HG03025 (cell line): ENCODE measurements around the gene RAP2A.
A peak's percentile ranks its signal among the peaks of the same experiment; 100 is the strongest.

ENCODE experiments used
- ATAC-seq: cut with Tn5 transposase; IDR thresholded peaks from one replicate; pipeline ENCODE4 v1.9.1; 2021; ENCODE audit warnings: mild to moderate bottlenecking, moderate library complexity; ENCODE audit not compliant: unreplicated experiment, low FRiP score

RAP2A gene

DNA sequence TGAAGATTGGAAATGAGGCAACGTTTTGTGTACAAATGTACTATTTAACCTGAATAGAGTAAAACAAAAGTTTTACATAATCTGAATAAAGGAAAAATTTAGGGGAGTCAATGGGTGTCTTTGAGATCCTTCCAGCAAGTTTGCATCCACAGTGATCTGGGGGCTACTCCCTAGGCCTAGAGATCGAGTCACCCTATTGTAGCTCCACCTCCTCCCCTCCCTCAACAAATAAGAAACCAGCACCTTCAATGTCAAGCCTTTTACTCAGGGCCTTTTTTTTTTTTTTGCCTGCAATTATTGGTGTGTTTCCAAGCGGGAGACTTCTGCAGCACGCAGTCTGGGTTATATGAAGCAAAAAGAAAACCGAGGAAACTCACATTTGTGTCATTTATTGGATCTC is 16.3 kb upstream of the RAP2A start:
- ATAC-seq: no peak

DNA sequence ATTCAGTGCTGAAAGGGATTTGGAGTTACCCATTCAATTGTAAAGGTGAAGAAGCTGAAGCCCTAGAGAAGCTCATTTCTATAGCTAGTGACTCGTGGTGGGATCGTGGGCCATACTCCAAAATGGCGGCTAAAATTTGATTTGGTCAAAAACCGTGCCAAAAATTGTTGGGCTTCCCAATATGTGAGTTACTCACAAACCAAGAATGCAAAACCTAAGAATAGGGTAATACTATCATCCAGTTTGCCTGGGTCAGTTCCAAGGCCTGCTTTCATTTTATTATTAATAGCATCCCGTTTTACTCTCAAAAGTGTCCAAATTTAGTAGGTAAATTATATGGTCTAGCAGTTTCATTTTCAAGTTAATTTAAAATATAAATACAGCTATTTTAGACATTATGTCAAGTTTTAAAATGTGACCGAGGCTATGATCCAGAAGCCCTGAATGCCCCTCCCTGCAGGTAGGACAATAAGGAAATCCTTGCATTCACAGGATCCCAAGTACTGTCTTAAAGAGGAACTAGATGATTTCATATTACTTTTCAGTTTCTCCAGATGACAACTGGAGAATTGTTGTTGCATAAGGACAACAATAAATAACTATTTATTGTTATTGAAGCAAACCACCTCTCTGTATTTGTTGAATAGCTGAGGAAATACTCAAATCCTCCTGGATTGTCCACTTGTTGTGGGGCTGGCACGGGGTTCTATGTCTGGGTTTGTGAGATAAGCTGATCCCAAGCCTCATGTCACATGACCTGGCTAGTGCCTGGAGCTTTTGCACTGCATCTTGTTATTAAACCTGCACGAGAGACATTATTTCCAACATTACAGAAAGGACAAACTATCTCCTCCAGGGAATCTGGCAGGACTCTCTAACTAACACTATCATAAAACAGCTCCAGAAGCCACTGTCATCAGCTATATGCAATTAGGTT is 11.6 kb upstream of the RAP2A start:
- no peak for ATAC-seq

DNA sequence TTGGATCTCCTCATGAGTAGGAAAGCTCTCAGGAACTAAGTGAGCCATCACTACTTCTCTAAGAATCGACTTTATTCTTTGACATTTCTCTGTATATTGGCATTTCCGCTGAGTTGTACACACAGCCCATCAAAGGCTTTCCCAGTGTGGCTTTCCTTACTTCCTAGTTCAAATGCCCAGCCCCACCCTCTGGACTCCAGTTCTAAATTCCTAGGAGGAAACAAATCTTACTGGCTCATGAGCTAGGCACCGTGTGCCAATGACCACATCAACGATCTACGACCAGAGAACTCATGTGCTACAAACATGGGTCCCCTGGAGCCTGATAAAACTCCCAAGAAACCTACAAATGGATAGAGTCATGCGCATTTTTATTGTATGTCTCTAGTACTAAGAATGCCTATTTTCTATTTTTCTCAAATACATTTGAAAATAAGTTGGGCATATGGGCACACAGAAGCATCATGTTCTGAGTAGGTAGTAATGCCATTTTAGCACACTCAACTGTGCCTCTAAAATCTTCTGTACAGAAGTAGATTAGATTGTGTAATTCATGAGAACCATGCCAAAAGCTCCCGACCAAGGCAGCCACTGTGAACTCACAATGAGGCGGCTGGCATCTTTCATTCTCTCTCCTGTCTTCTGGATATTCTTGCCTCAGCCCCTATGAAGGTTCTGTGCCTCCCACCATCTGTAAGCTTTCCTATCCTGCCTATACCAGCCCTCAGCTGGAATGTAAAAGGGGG is 10.5 kb upstream of the RAP2A start:
- ATAC-seq: no peak

DNA sequence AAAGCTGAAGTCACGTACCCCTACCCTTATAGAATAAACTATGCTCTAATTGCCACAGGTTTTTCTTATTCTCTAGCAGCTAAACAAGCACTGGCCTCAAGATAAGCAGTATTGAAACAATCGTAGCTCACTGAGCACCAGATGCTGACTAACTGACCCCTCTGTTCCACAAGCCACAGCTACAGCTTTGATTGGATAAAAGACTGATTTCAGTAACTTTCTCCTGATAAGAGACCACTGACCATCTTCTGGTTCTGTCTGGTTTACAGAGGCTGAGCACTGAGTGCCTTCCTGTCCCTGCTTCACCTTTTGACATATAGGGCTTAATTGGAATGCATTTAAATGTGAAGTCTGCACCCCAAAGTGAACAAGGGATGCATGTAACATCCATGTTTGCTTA is 8.4 kb upstream of the RAP2A start:
- no peak for ATAC-seq

DNA sequence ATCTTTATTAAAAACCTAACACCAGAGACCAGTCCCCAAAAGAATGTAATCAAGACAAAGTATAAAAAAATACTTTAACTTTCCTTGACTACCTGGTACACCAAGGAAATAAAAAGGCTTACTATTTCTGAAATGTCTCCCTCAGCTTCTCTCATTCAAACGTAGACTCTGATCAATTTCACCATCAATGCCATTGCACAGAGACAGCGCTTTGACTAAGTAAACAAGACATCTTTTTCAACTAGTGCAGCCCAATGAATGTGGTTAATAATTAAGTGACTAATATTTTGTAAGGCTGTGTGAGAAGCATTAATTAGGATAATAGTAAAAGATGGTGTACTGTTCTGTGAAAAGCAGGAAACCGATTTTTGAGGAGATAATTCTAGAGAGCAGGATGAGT is 7.3 kb upstream of the RAP2A start:
- ATAC-seq: no peak

DNA sequence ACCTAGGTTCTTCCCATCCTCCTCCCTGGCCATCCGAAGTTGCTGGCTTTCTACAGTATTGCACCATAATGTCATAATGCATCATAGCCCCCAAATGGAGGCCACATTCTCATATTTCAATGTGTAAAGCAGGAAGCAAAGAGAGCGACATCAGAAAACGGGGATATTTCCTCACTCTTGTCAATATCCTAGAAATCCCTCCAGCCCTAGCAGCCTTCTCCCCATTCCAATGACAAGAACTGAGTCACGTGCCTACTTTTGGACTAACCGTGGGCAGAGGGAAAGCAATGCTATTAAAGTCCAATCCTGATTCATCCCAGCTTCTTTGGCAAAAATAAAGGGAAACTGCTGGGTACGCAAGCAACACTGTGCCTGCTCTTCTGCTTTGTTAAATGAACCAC is 4.3 kb upstream of the RAP2A start:
- no peak for ATAC-seq

DNA sequence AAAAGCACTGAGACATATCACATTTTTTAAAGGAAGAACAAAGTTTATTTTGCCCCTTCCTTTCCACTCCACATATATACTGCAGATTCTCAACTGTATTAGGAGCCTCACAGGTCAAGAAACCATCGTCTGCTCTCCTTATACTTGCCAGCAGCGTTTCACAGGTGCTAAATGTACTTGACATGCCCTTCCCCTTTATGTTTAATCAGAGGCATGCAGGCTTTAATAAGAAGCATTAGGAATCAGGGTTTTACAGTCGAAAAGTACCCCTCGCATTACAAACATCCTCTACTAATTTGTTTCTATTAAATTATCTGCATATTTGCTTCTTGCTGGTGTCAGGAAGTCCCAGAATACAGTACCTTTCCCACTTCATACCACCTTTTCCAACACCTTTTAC is 3.7 kb upstream of the RAP2A start:
- ATAC-seq: no peak

DNA sequence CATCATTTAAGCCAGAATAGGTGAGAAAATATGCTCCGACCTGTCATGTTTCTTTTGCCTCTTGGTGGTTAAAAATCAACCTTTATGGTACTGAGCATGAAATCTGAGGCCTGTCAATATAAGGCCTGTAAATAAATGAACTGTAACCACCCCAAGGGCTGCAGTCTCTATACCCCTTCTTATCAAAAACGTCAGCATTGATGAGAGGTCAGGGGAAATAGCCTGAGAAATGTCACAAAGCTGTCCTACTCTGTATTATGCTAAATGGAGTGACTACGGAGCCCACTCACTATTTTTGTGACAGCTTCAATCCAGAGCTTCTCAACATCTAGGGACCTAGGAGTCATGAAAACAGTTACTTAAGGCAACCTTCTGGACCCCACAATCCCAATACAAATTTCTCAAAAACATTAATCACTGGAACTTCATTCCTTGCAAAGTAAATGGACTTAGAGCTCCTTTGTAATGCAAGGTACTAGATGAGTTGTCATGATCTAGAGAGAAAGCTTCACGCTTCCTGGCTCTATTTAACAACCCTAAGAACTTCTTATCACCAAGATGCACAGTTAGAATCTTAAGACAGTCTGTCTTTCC is 2.7 kb upstream of the RAP2A start:
- ATAC-seq: no peak

DNA sequence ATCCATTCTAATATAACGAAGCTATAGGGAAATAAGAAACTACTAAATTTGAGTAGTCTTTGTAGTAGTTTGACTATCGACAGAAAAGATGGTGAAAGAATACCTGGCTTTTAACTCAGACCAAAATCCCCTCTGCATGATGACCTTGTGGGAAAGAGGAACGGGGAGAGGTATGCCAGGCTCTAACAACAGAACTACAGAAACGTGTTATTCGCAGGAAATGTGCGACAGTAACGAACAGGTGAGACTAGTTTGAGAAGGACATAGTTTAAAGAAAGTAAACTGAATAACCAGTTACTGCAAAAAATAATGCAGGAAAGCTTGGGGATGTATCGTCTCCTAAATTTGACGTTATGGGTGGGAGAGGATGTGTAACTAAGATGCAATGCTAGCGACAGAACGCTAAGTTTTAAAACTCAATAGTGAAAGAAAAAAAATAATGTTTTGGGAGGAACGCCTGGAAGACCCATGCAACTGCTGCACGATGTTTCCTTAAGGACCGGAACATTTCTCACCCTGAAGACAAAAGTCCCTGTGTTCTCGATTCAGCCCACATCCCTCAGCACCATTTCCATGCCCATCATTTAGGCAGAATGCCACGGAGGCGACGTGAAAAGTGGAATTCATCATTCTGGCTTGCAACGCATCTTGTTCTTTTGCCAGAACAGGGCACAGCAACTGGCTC is 1.6 kb upstream of the RAP2A start:
- no peak for ATAC-seq

DNA sequence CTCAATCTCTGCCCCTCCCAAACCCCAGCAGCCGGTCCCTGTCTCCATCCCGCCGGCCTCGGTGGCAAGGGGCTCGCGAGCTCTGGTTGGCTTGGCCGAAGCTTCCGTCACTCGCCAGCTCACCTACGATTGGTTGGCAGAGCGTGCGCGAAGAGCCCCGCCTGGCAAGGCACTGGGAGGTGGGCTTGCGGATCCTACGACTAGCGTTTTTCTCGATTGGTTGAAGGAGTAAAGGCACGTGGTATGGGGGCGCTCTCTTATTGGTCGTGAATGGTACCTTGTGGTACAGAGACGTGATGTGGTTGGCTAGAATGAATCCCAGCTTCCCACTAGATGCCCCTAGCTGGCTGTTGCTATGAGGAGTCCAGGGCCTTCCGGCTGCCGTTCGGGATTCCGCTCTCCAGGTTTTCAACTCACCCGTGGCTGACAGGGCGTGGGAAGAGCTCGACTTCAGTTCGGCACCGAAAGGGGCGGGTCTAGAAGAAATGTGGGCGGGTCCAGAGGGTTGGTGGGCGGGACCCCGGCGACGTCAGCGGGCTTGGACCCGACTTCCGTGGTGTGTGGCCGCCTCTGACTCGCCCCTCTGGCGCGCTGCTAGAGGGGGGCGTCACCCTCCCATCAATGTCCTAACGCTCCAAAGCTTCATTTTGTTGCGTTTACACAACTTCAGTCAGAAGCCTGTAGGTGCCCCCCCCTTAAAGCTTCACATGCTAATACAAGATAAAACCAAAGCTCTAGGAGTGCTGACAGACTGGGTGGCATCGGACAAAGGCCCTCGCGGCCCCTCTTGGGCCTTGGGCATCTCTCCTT is 847 bp upstream of the RAP2A start:
- ATAC-seq: peak; percentile 85

DNA sequence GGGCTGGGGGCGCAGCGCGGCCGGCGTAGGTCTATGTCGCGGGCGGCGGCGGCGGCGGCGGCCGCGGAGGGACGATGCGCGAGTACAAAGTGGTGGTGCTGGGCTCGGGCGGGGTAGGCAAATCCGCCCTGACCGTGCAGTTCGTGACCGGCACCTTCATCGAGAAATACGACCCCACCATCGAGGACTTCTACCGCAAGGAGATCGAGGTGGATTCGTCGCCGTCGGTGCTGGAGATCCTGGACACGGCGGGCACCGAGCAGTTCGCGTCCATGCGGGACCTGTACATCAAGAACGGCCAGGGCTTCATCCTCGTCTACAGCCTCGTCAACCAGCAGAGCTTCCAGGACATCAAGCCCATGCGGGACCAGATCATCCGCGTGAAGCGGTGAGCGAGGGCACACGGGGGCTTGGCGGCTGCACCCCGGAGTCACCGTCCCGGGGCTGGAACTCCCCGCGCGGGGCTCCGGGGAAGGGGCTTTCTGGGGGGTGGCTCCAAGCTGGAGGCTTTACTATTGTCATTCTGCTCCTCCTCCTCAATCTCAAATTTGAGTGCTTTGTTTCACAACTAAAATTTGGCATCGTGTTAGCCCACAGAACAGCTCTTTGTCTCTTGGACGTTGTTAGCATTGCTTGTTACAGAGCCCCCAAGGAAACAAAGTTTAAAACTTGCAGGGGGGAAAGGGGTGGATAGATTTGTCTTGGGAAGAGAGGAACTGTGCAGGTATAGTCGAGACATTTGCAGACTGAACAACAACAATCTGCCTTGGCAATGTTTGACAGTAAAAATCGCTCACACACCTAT is 630 bp downstream of the RAP2A start:
- ATAC-seq: peak; percentile 1

DNA sequence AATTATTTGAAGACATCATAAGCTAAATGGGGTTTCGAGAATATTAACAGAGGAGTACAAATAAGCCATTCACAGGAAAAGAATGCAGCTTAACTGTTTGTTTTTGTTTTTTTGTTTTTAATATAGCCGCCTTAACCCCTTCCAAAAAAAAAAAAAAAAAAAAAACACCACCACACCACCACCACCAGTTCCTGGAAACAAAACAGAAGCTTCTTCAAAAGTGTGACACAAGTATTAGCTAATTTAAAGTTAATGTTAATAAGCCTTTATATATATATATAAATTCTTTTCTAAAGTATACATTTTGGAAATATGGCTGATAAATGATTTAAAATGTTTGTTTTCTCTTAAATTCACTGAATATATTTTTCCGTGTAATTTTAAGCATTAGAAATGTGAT is 1.4 kb downstream of the RAP2A start:
- no peak for ATAC-seq

DNA sequence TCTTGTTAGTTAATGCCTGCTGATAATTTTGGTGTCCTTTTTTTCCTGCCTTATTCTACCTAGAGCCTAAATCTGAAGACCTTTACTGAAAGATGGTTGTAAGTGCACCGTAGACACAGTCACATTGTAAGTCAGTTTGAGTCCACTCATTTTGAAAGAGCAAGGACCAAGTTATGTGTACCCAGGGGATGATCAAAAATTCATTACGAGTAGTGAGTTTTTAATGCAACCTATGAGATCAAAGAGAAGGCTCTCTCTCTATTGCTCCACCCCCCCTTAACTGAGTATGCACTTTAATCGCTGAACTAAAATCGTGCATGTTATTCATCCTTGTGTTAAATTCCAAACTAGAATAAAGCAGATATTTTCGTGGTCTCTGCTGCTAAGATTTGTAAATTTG is 1.8 kb downstream of the RAP2A start:
- no peak for ATAC-seq

DNA sequence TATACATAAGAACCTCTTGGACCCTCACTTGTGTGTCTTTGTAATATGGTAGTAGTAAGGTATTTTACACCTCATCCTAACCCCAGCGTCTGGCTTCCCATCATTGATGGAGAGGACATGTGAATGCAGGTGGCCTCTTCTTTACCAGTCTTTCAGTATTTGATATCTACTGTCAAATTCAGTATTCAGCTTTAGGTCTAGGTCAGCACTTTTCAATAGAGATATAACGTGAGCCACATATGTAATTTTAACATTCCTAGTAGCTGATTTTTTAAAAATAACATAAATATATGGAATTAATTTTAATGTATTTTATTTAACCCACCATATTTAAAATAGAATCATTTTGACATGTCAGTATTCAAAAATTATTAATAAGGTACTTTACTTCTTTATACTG is 2.9 kb downstream of the RAP2A start:
- no peak for ATAC-seq

DNA sequence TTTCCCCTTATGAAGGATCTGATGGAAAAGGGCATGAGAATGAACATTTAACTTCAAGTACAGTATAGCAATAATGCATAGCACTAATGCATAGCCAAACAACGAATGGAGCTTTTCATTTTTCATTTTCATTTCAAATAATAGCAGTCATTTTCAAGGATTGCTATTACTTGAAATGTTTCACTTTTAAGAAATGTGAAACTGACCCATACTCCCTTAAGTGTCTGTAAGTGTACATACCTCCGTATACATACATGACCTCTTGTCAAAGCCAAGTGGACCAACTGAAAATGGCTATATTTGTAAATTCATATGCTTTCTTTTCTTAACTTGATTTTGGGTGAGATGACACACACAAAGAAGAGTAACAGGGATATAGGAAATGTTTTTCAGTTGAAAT is 3.8 kb downstream of the RAP2A start:
- ATAC-seq: no peak

DNA sequence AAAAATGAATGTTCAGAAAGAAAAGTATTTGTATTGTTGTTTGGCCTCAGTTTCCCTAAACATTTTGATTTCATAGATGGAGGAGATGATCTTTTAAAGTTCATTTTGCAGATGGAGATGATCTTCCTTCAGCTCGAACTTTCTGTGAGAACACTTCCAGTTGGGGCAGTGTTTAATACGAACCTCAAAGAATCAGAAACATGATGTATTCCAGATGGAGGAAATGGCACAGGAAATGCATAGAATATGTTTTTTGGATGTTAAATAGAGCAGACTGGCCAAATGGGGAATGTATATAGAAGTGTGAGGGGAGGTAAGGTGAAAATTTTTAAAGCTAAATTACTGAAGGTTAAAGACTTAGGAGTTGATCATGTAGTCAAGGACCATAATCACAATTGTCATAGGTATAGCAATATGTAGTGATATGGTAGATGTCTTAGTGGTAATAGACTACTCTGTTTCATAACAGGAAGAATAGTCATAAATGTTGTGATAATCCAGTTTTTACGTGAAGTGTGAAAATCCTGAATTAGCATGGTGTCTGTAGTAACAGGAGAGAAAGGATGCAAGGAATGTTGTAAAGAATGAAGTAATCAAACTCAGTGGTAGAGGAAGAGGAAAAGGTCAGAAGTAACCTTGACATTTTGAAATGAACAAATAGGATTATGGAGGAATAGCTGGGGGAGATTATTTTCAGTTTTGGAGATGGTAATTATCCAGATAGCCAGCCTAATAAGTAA is 5.1 kb downstream of the RAP2A start:
- ATAC-seq: no peak

DNA sequence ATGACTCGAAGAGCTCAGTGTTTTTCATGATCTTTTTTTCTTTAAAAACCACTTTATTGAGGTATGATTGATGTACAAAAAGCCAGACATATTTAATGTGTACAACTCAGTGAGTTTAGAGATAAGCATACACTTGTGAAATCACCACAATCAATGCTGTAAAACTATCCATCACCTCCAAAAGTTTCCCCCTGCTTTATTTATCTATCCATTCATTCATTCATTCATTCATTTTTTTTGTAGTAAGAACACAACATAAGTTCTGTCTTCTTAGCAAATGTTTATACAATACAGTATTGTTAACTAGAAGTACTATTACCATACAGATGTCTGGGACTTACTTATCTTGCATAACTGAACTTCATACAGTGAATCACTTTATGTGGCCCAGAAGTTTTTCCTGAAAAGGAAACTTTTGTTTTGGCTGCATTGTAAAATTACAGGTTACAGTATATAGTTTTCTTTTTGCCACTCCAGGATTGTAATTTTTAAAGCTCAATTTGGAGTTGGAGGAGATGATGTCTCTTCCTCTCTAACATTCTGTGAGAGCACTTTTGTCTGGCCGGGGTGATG is 6.7 kb downstream of the RAP2A start:
- no peak for ATAC-seq

DNA sequence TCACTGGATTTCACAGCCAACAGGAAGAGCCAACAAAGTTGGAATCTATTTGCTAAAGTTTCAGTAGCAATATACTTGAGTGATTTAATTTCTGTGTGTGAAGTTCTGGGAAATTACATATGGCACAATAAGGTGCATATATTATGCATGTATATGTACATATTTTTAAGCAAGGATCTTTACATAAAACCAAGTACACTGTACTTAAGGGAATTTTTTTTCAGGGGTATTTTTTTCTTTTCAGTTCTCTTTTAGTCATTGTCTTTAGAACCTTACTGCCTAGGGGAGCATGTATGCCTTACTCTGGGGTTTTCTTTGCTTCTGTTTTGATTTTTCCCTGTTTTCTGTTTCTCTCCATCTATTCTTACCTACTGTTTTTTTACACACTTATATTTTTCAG is 7.4 kb downstream of the RAP2A start:
- no peak for ATAC-seq
